ENCODE data around the gene SRSF9.
"Not testable (repeated sequence)": the region's sequence is repeated elsewhere in the genome, so short reads cannot be mapped to it uniquely, and the experiment has no call there.

The SRSF9 gene

GRCh38 chr12:120469450-120470149 lies at the start of gene SRSF9:
Gene SRSF9, minus strand, starts transcription at chr12:120469748. Its CDS starts 139 bp downstream, at chr12:120469609.
- H3K27ac ChIP-seq (ENCODE audit: low read depth, low read length) = peak within 1 kb of the TSS; percentile 66
- peaks cover 58% of the 10 kb centered on the region for H3K4me1 ChIP-seq (ENCODE audit: control insufficient read depth, low read length)
- no peaks in the 10 kb centered on the region for H3K9me2 ChIP-seq (replicated peaks; ENCODE audit: control insufficient read depth, low read length)
- peaks cover 93% of the 10 kb centered on the region for H3K79me2 ChIP-seq (ENCODE audit: control insufficient read depth, low read length)
- H3K27me3 ChIP-seq (ENCODE audit: control insufficient read depth, low read length) = no peaks in the 10 kb centered on the region
- peaks cover 36% of the 10 kb centered on the region for H4K20me1 ChIP-seq (ENCODE audit: control insufficient read depth, insufficient read depth, low read depth, low read length)
- H3K4me2 ChIP-seq (ENCODE audit: low read length) = peak within 1 kb of the TSS; percentile 98
- H3K36me3 ChIP-seq (ENCODE audit: control insufficient read depth, low read length) = peaks cover 49% of the 10 kb centered on the region
- H3K9me3 ChIP-seq (ENCODE audit: control insufficient read depth, insufficient read depth, low read length) = no peaks in the 10 kb centered on the region
- H3F3A ChIP-seq (ENCODE audit: control insufficient read depth, insufficient read depth) = peaks cover 16% of the 10 kb centered on the region
- TF ChIP-seq CTCF (IDR thresholded peaks at IDR 0.05; ENCODE audit: low read depth, low read length, poor library complexity, severe bottlenecking) = peak; percentile 89
- no peak for TF ChIP-seq EZH2phosphoT487 (IDR thresholded peaks at IDR 0.05; ENCODE audit: borderline replicate concordance, low read length)
- peak within 1 kb of the TSS; percentile 98 for H3K4me3 ChIP-seq (ENCODE audit: low read length)

- H3K4me2 ChIP-seq (ENCODE audit: low read length); H3K27me3 ChIP-seq (ENCODE audit: control insufficient read depth, low read length); H3K79me2 ChIP-seq (ENCODE audit: control insufficient read depth, low read length); H4K20me1 ChIP-seq (ENCODE audit: control insufficient read depth, insufficient read depth, low read depth, low read length); H3K4me3 ChIP-seq (ENCODE audit: low read length); H3K9me3 ChIP-seq (ENCODE audit: control insufficient read depth, insufficient read depth, low read length); H3F3A ChIP-seq (ENCODE audit: control insufficient read depth, insufficient read depth); H3K27ac ChIP-seq (ENCODE audit: low read depth, low read length); H3K4me1 ChIP-seq (ENCODE audit: control insufficient read depth, low read length); H3K9me2 ChIP-seq (replicated peaks; ENCODE audit: control insufficient read depth, low read length): not testable (repeated sequence)
- peaks cover 25% of the 10 kb centered on the region for H3K36me3 ChIP-seq (ENCODE audit: control insufficient read depth, low read length)
Observed at GRCh38 chr12:120519324-120519723, 49.8 kb upstream of the SRSF9 start.

GRCh38 chr12:120515496-120515895 lies 45.9 kb upstream of the SRSF9 start:
- no peaks in the 10 kb centered on the region for H3F3A ChIP-seq (ENCODE audit: control insufficient read depth, insufficient read depth)
- H3K79me2 ChIP-seq (ENCODE audit: control insufficient read depth, low read length) = no peaks in the 10 kb centered on the region
- H3K27me3 ChIP-seq (ENCODE audit: control insufficient read depth, low read length) = no peaks in the 10 kb centered on the region
- peaks cover 25% of the 10 kb centered on the region for H3K36me3 ChIP-seq (ENCODE audit: control insufficient read depth, low read length)
- no peaks in the 10 kb centered on the region for H3K9me3 ChIP-seq (ENCODE audit: control insufficient read depth, insufficient read depth, low read length)
- H3K4me3 ChIP-seq (ENCODE audit: low read length) = no peak overlapping the region
- no peak overlapping the region for H3K27ac ChIP-seq (ENCODE audit: low read depth, low read length)
- no peaks in the 10 kb centered on the region for H3K4me1 ChIP-seq (ENCODE audit: control insufficient read depth, low read length)
- TF ChIP-seq EZH2phosphoT487 (IDR thresholded peaks at IDR 0.05; ENCODE audit: borderline replicate concordance, low read length) (no peak), CTCF (IDR thresholded peaks at IDR 0.05; ENCODE audit: low read depth, low read length, poor library complexity, severe bottlenecking) (no peak)
- no peaks in the 10 kb centered on the region for H3K9me2 ChIP-seq (replicated peaks; ENCODE audit: control insufficient read depth, low read length)
- no peaks in the 10 kb centered on the region for H4K20me1 ChIP-seq (ENCODE audit: control insufficient read depth, insufficient read depth, low read depth, low read length)
- H3K4me2 ChIP-seq (ENCODE audit: low read length) = no peak overlapping the region

- TF ChIP-seq EZH2phosphoT487 (IDR thresholded peaks at IDR 0.05; ENCODE audit: borderline replicate concordance, low read length) (no peak), CTCF (IDR thresholded peaks at IDR 0.05; ENCODE audit: low read depth, low read length, poor library complexity, severe bottlenecking) (no peak)
- Histone ChIP-seq H3K27me3 (ENCODE audit: control insufficient read depth, low read length) (no peaks in the 10 kb centered on the region), H3K4me3 (ENCODE audit: low read length) (no peak overlapping the region), H3F3A (ENCODE audit: control insufficient read depth, insufficient read depth) (no peaks in the 10 kb centered on the region), H4K20me1 (ENCODE audit: control insufficient read depth, insufficient read depth, low read depth, low read length) (no peaks in the 10 kb centered on the region), H3K27ac (ENCODE audit: low read depth, low read length) (no peak overlapping the region), H3K79me2 (ENCODE audit: control insufficient read depth, low read length) (no peaks in the 10 kb centered on the region), H3K4me2 (ENCODE audit: low read length) (no peak overlapping the region), H3K4me1 (ENCODE audit: control insufficient read depth, low read length) (no peaks in the 10 kb centered on the region), H3K36me3 (ENCODE audit: control insufficient read depth, low read length) (peaks cover 29% of the 10 kb centered on the region), H3K9me3 (ENCODE audit: control insufficient read depth, insufficient read depth, low read length) (no peaks in the 10 kb centered on the region), H3K9me2 (replicated peaks; ENCODE audit: control insufficient read depth, low read length) (no peaks in the 10 kb centered on the region)
Observed at GRCh38 chr12:120514002-120514401, 44.5 kb upstream of the SRSF9 start.

All from DOHH2 (cell line).